ENCODE results near the gene PXT1.

The PXT1 gene

GRCh38 chr6:36346486-36347273, 96.0 kb downstream of the PXT1 start:
- DNase-seq (ENCODE audit: low spot score) = no peak

- DNase-seq (ENCODE audit: low spot score) = no peak
These were observed 96.8 kb downstream of the PXT1 start for GRCh38 chr6:36345681-36346466.

- no peak for DNase-seq (ENCODE audit: low spot score)
These were observed 99.5 kb downstream of the PXT1 start for GRCh38 chr6:36343109-36343680.

- peak; percentile 44 for DNase-seq (ENCODE audit: low spot score)
These were observed 101.8 kb downstream of the PXT1 start for GRCh38 chr6:36340618-36341454.

Data from putamen (tissue), 1 donor.